Pancreas (tissue), 10 donors: ENCODE measurements around the gene MCC. TPM values are rescaled to one million over a fixed set of nuclear protein-coding genes. Genes with fewer than 3 reads are reported as not detected.

Experiments used
- ATAC-seq, 4 donors: fragments of 200-7000 bp; cut with Tn5 transposase; one replicate each; pipeline versions ENCODE4 v1.8.0 to v1.9.1; 2020; ENCODE audit warnings: mild to moderate bottlenecking in 4 of 4, moderate library complexity in 4 of 4
- DNase-seq, 6 donors: peaks; one replicate each; pipeline ENCODE4 v3.0.0-alpha.2; 2020
- FAIRE-seq: peaks from 2 replicates; lab custom pipeline; 2012; peaks lifted over from hg19 to GRCh38; lab: Jason Lieb, UNC
- H3K27ac ChIP-seq, 4 donors: fragments of 200-600 bp; sonication (generic); 1 replicate in 3 of 4; 2 replicates in 1 of 4; pipeline versions ENCODE4 v1.5.0 to v1.8.0; 2020
- H3K27me3 ChIP-seq, 4 donors: fragments of 200-600 bp; one replicate each; pipeline ENCODE4 v1.8.0; 2021
- H3K36me3 ChIP-seq, 3 donors: fragments of 200-600 bp; sonication (generic) in 1 of 3; one replicate each; pipeline versions ENCODE4 v1.5.0 to v1.8.0; 2020 to 2021
- H3K4me1 ChIP-seq, 3 donors: fragments of 200-600 bp; one replicate each; pipeline ENCODE4 v1.8.0; 2021
- H3K4me3 ChIP-seq, 4 donors: fragments of 200-600 bp; sonication (generic) in 2 of 4; one replicate each; pipeline versions ENCODE4 v1.5.0 to v1.8.0; 2020 to 2021
- H3K9me3 ChIP-seq, 4 donors: fragments of 200-600 bp; one replicate each; pipeline ENCODE4 v1.8.0; 2021
- WGBS, 2 donors: extraction: QIAGEN DNeasy Blood & Tissue Kit; methylation state at CpG; one replicate each; pipeline ENCODE4 v1.1.7; 2013; 5-methylcytosine and 5-hydroxymethylcytosine counted together
- intact Hi-C, 3 donors: fragments of 100-400 bp; cut with DNase I; formaldehyde crosslinking; loops; one replicate each; pipeline versions ENCODE4 v1.11.1 to v1.14.2; 2022
- polyA plus RNA-seq, 2 donors: library from polyadenylated mRNA; stranded (reverse); fragments of 200-250 nt; gene quantifications; one replicate each; pipeline ENCODE4 v1.2.3, GENCODE V29; 2013
- total RNA-seq, 6 donors: library from RNA; stranded (reverse); fragmentation: NEBNext Ultra II Directional in 4 of 6; extraction: Animal tissue kit (Norgen Biotek cat#: 25700) in 4 of 6; gene quantifications; one replicate each; pipeline versions ENCODE4 v1.2.1 to v1.2.4, GENCODE V29; 2021 to 2023
- TF ChIP-seq, protein P1 (sequence below), 4 donors: fragments of 200-600 bp; sonication (generic) in 3 of 4; IDR thresholded peaks; one replicate each; pipeline versions ENCODE4 v1.5.0 to v1.8.0; 2021; ENCODE audit warnings: antibody characterized with exemption in 4 of 4
- donor health status: healthy with polysubstance abuse.
- donor health status: DM: no; HTN: no; CAD: no; lungs with moderate emphysema.
- donor health status: DM: no; HTN: no; CAD: no.
- donor health status: control.
- donor health status: control.
- donor health status: Bipolar disorder and iron deficiency.
- donor health status: DM: yes; HTN: yes; CAD: no.
- donor health status: DM: no; HTN: no; CAD: no.
- donor health status: DM: no; HTN: no; CAD: no.
- donor health status: DM: yes; HTN: yes; CAD: no.

Gene MCC
- total and polyA plus RNA-seq, 8 donors: 1.3 to 8.3 (median 4.0) TPM

DNA sequence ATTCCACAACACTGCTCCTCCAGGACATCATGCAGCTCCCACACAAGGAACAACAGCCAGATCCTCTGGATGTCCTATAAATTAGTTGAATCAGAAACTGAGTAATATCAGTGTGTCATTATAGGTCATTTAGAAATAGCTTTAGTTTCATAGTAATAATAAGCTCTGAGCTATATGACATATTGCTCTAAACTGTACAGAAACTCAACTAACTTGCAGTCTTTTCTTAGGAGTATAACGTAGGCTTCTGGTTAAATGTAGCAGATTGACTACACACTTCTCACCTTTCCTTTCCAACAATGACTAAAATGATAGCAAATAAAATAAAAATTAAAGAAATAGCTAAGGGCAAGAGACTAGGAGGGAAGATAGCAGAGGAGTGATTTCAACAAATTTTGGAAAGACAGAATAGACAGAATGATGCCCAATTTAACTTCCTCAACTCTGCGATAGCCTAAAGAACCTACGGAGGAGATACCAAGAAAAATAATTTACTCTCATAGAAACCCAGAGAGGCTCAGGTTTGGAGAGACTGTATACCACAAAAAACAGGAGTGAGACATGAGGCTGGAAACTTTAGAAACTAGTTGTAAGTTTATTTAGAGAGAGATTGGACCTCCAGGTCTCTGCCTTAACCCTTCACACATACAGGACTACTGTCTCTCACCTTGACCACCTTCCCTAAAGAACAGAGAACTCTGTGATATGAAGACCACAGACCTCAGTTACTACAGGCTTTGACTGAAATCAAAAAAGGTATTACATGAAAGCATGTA, 247.1 kb downstream of the MCC start:
- intact Hi-C loops: no loop called here
- FAIRE-seq (no peak), ATAC-seq (no peak), DNase-seq (no peak)
- TF ChIP-seq, protein P1, sequence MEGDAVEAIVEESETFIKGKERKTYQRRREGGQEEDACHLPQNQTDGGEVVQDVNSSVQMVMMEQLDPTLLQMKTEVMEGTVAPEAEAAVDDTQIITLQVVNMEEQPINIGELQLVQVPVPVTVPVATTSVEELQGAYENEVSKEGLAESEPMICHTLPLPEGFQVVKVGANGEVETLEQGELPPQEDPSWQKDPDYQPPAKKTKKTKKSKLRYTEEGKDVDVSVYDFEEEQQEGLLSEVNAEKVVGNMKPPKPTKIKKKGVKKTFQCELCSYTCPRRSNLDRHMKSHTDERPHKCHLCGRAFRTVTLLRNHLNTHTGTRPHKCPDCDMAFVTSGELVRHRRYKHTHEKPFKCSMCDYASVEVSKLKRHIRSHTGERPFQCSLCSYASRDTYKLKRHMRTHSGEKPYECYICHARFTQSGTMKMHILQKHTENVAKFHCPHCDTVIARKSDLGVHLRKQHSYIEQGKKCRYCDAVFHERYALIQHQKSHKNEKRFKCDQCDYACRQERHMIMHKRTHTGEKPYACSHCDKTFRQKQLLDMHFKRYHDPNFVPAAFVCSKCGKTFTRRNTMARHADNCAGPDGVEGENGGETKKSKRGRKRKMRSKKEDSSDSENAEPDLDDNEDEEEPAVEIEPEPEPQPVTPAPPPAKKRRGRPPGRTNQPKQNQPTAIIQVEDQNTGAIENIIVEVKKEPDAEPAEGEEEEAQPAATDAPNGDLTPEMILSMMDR (IDR thresholded peaks at IDR 0.05): no peak
- no peaks in the 10 kb centered on the region for H3K27me3 ChIP-seq
- WGBS, 2 donors: 92 to 93% methylated on average over 3 of the region's 3 CpGs
- H3K9me3 ChIP-seq: no peaks in the 10 kb centered on the region
- no peak overlapping the region for H3K4me3 ChIP-seq
- H3K27ac ChIP-seq: no peak overlapping the region
- H3K36me3 ChIP-seq: no peaks in the 10 kb centered on the region
- H3K4me1 ChIP-seq: no peaks in the 10 kb centered on the region

DNA sequence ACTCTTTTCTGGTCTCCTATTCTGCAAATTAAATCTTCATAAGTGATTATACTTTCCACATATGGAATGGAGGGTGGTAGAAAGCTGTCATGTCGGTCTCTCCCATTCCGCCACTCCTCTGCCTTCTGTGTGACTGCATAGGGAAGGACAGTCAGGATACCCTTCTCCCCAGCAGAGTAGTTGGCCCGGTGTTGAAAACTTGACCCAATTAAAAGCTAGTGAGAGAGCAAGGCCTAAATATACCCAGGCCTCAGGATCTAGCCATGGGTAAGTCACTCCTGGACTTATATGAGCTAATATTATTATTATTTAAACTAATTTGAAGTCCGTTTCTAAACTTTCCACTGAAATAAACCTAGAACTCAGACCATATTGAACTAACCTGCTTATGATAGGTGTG, 248.2 kb downstream of the MCC start:
- Histone ChIP-seq H3K4me3 (no peak overlapping the region), H3K9me3 (no peaks in the 10 kb centered on the region), H3K27me3 (no peaks in the 10 kb centered on the region), H3K27ac (no peak overlapping the region), H3K36me3 (no peaks in the 10 kb centered on the region), H3K4me1 (no peaks in the 10 kb centered on the region)
- ATAC-seq (no peak), DNase-seq (no peak), FAIRE-seq (no peak)
- WGBS, 2 donors: 92 to 98% methylated on average over 4 of the region's 4 CpGs
- TF ChIP-seq, protein P1 (IDR thresholded peaks at IDR 0.05): no peak
- intact Hi-C loops: no loop called here

DNA sequence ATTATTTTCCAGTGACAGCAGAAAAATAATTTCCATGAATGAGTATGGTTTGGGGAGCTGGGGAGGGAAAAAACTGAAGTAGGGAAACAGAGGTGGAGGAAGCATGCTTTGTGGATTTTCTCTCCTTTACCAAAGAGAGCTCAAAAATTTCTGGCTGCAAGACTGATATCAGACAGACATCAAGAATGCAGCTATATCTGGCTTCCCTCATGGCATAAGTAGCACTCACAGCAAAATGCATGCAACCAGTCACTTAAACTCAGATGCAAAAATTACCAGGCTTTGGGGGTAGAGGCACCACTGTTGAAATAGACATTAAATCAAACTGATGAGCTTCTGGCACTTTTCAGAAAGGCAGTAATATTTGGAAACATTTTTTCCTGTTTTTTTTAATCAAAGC, 250.4 kb downstream of the MCC start:
- no peak for ATAC-seq

GRCh38 chr5:113236536-113237288, 251.5 kb downstream of the MCC start:
- intact Hi-C loops: no loop called here
- Histone ChIP-seq H3K9me3 (no peaks in the 10 kb centered on the region), H3K36me3 (no peaks in the 10 kb centered on the region), H3K27ac (no peak overlapping the region), H3K27me3 (no peaks in the 10 kb centered on the region), H3K4me1 (no peaks in the 10 kb centered on the region), H3K4me3 (no peak overlapping the region)
- no peak for FAIRE-seq
- peak in 3 of 4 donors; percentile 39 to 59 (median 57) for ATAC-seq
- 50% methylated on average over 10 of the region's 10 CpGs for WGBS, 2 donors
- TF ChIP-seq, protein P1 (IDR thresholded peaks at IDR 0.05): no peak
- no peak for DNase-seq

More for the DNA sequence above, 250.4 kb downstream of the MCC start:
- Histone ChIP-seq H3K4me1 (no peaks in the 10 kb centered on the region), H3K27me3 (no peaks in the 10 kb centered on the region), H3K27ac (no peak overlapping the region), H3K9me3 (no peaks in the 10 kb centered on the region), H3K4me3 (no peak overlapping the region), H3K36me3 (no peaks in the 10 kb centered on the region)
- intact Hi-C loops: no loop called here
- no peak for DNase-seq
- FAIRE-seq: no peak
- TF ChIP-seq, protein P1 (IDR thresholded peaks at IDR 0.05): no peak

- ATAC-seq (no peak), FAIRE-seq (no peak), DNase-seq (no peak)
- Histone ChIP-seq H3K27ac (no peak overlapping the region), H3K4me1 (no peaks in the 10 kb centered on the region), H3K9me3 (no peaks in the 10 kb centered on the region), H3K36me3 (no peaks in the 10 kb centered on the region), H3K4me3 (no peak overlapping the region), H3K27me3 (no peaks in the 10 kb centered on the region)
- whole genome bisulfite sequencing, 2 donors: 84 to 89% methylated on average over 4 of the region's 4 CpGs
- TF ChIP-seq, protein P1 (IDR thresholded peaks at IDR 0.05): no peak
- intact Hi-C loops: no loop called here
Observed at GRCh38 chr5:113235884-113236283, 252.4 kb downstream of the MCC start.
